ENCODE data around the gene SLC16A8. TPM values are rescaled to one million over a fixed set of nuclear protein-coding genes. Genes with fewer than 3 reads are reported as not detected.

Gene SLC16A8
- total RNA-seq, 1 experiment from 2014 or later = 1.1 TPM

- Histone ChIP-seq H2BK5ac (ENCODE audit: insufficient read length, low read length) (no peak overlapping the region), H3K27ac (ENCODE audit: insufficient read length, low read depth, low read length) (no peak overlapping the region), H3K4me2 (ENCODE audit: insufficient read depth, insufficient read length, low read length) (no peak overlapping the region), H4K8ac (replicated peaks; ENCODE audit: insufficient read length, low read depth, low read length) (no peak overlapping the region), H3K18ac (ENCODE audit: insufficient read length, low read depth, low read length) (no peak overlapping the region), H3K23me2 (ENCODE audit: insufficient read length, low read depth, low read length, poor library complexity, severe bottlenecking) (no peaks in the 10 kb centered on the region), H4K5ac (ENCODE audit: insufficient read length, low read depth, low read length) (no peak overlapping the region), H3K4ac (ENCODE audit: low read depth, low read length) (no peak overlapping the region), H4K20me1 (ENCODE audit: control insufficient read depth, insufficient read depth, insufficient read length) (no peaks in the 10 kb centered on the region), H3K27me3 (ENCODE audit: insufficient read depth, low read length) (no peaks in the 10 kb centered on the region), H3K4me1 (ENCODE audit: insufficient read depth, low read length) (no peaks in the 10 kb centered on the region), H4K91ac (ENCODE audit: insufficient read length, low read depth, low read length) (no peak overlapping the region), H2BK120ac (ENCODE audit: low read depth, low read length, poor library complexity, severe bottlenecking) (no peak overlapping the region), H2AK5ac (ENCODE audit: insufficient read length, low read length) (no peak overlapping the region), H3K14ac (ENCODE audit: insufficient read depth, low read length) (no peak overlapping the region), H2BK20ac (ENCODE audit: low read depth, low read length, poor library complexity, severe bottlenecking) (no peak overlapping the region), H2BK12ac (ENCODE audit: insufficient read length, low read depth, low read length) (no peak overlapping the region), H2BK15ac (ENCODE audit: low read depth, low read length) (no peak overlapping the region), H3K56ac (ENCODE audit: insufficient read length, low read depth, low read length) (no peak overlapping the region), H2AFZ (ENCODE audit: low read length) (no peak overlapping the region), H3K9me3 (ENCODE audit: control insufficient read depth, low read depth, low read length) (no peaks in the 10 kb centered on the region), H3T11ph (ENCODE audit: low read length) (no peak overlapping the region), H3K79me1 (ENCODE audit: insufficient read depth, low read depth, low read length, poor library complexity, severe bottlenecking) (no peaks in the 10 kb centered on the region), H3K9ac (ENCODE audit: extremely low read depth, insufficient read length, low read length) (no peak overlapping the region), H3K79me2 (ENCODE audit: insufficient read depth, low read length) (no peaks in the 10 kb centered on the region), H3K23ac (ENCODE audit: insufficient read length, low read depth, low read length) (no peak overlapping the region)
- DNase-seq = no peak
- Mint-ChIP-seq H3K36me3 (ENCODE audit: insufficient read depth in 1 of 3, low read depth in 3 of 3) (peaks cover 0 to 2% (median 0%) of the 10 kb centered on the region in 3 experiments; a peak in 3 of 7 replicates), H3K9me3 (peaks cover 0 to 3% of the 10 kb centered on the region in 2 experiments; a peak in 1 of 5 replicates), H3K27me3 (ENCODE audit: low read depth) (no peaks in the 10 kb centered on the region; the same call in 1 of the 2 replicates), H3K4me1 (peaks cover 0 to 7% of the 10 kb centered on the region in 2 experiments; a peak in 2 of 4 replicates), H3K4me3 (no peak overlapping the region), H3K27ac (no peak overlapping the region)
- no peak for TF ChIP-seq CTCF (conservative IDR thresholded peaks at IDR 0.05)
- no CpG with 5 or more reads among the region's 17 CpGs for WGBS (ENCODE audit: extremely low coverage, insufficient read length, low lambda C conversion rate)
These were observed 23.9 kb upstream of the SLC16A8 start for GRCh38 chr22:38107692-38108515.
